SKM-1 treated with dmso at 0.1 percent for 144 hours (cell line): ENCODE data around the gene TMX2.

ENCODE experiments used
- DNase-seq: peaks from one replicate; lab custom pipeline; 2025; ENCODE audit not compliant: unreplicated experiment; lab: John Stamatoyannopoulos, UW

Gene TMX2

GRCh38 chr11:57763568-57763967, 51.2 kb downstream of the TMX2 start:
- DNase-seq = no peak

- no peak for DNase-seq
Measured at GRCh38 chr11:57764021-57764420, 51.6 kb downstream of the TMX2 start.

GRCh38 chr11:57764566-57764965, 52.2 kb downstream of the TMX2 start:
- DNase-seq = no peak

- no peak for DNase-seq
Measured at GRCh38 chr11:57764972-57765371, 52.6 kb downstream of the TMX2 start.

- no peak for DNase-seq
Measured at GRCh38 chr11:57770793-57771192, 58.4 kb downstream of the TMX2 start.

GRCh38 chr11:57771365-57771764, 59.0 kb downstream of the TMX2 start:
- no peak for DNase-seq

GRCh38 chr11:57772562-57772961, 60.2 kb downstream of the TMX2 start:
- DNase-seq = no peak

GRCh38 chr11:57773026-57773598, 60.7 kb downstream of the TMX2 start:
- no peak for DNase-seq

- DNase-seq = no peak
Measured at GRCh38 chr11:57775491-57775890, 63.1 kb downstream of the TMX2 start.

- DNase-seq = no peak
Measured at GRCh38 chr11:57776031-57776521, 63.7 kb downstream of the TMX2 start.

GRCh38 chr11:57776577-57777210, 64.3 kb downstream of the TMX2 start:
- DNase-seq = no peak

GRCh38 chr11:57777969-57778317, 65.5 kb downstream of the TMX2 start:
- no peak for DNase-seq

GRCh38 chr11:57778318-57779037, 66.1 kb downstream of the TMX2 start:
- DNase-seq = no peak

GRCh38 chr11:57779276-57779675, 66.9 kb downstream of the TMX2 start:
- no peak for DNase-seq

GRCh38 chr11:57781529-57781943, 69.1 kb downstream of the TMX2 start:
- no peak for DNase-seq

GRCh38 chr11:57785072-57785471, 72.7 kb downstream of the TMX2 start:
- no peak for DNase-seq

GRCh38 chr11:57786436-57786835, 74.0 kb downstream of the TMX2 start:
- DNase-seq = no peak

- no peak for DNase-seq
Measured at GRCh38 chr11:57787006-57787604, 74.7 kb downstream of the TMX2 start.

- DNase-seq = peak; percentile 93
Measured at GRCh38 chr11:57787920-57788702, 75.7 kb downstream of the TMX2 start.

GRCh38 chr11:57788703-57789088, 76.3 kb downstream of the TMX2 start:
- no peak for DNase-seq
